Testis (tissue), 3 donors: ENCODE results near the gene SAMD11. TPM values are rescaled to one million over a fixed set of nuclear protein-coding genes. Genes with fewer than 3 reads are reported as not detected.

Source experiments
- DNase-seq: peaks from one replicate; pipeline ENCODE4 v3.0.0-alpha.2; 2019
- H3K27ac ChIP-seq, 2 donors: fragments of 200-600 bp; sonication (generic); one replicate each; pipeline ENCODE4 v1.5.1; 2019
- H3K27me3 ChIP-seq: fragments of 200-600 bp; sonication (generic); one replicate; pipeline ENCODE4 v1.5.1; 2019
- H3K36me3 ChIP-seq: fragments of 200-600 bp; sonication (generic); one replicate; pipeline ENCODE4 v1.5.1; 2017; ENCODE audit warnings: low read depth; ENCODE audit errors: missing control alignments
- H3K4me1 ChIP-seq: fragments of 200-600 bp; sonication (generic); one replicate; pipeline ENCODE4 v1.5.1; 2019
- H3K4me3 ChIP-seq, 2 donors: fragments of 200-600 bp; sonication (generic); one replicate each; pipeline ENCODE4 v1.5.1; 2017 to 2019
- H3K9me3 ChIP-seq: fragments of 200-600 bp; sonication (generic); one replicate; pipeline ENCODE4 v1.5.1; 2017
- POLR2A ChIP-seq: fragments of 450-650 bp; IDR thresholded peaks from one replicate; pipeline ENCODE4 v1.6.1; 2017; ENCODE audit warnings: antibody characterized with exemption, mild to moderate bottlenecking, moderate library complexity
- WGBS, 2 donors: methylation state at CpG; one replicate each; pipeline ENCODE4 v1.1.5; 2018; 5-methylcytosine and 5-hydroxymethylcytosine counted together
- intact Hi-C: fragments of 100-400 bp; cut with DNase I; formaldehyde crosslinking; loops from one replicate; pipeline ENCODE4 v1.15.1; 2023; ENCODE audit warnings: low total_unique reads
- polyA plus RNA-seq: library from polyadenylated mRNA; stranded (reverse); fragments of 350-450 nt; fragmentation: Illumina TruSeq; extraction: RNeasy Lipid Tissue Mini Kit (QIAGEN cat#74804); gene quantifications from one replicate; pipeline ENCODE4 v1.2.3, GENCODE V29; 2014; ENCODE audit warnings: low read depth, low replicate concordance; ENCODE audit not compliant: insufficient read depth
- total RNA-seq, 2 donors: library from RNA; depleted of rRNA; stranded (reverse); fragments of >200 nt; gene quantifications; one replicate each; pipeline ENCODE4 v1.2.3, GENCODE V29; 2016
- TF ChIP-seq, protein P1 (sequence below), 3 experiments: fragments of 450-650 bp in 2 of 3; fragments of 200-600 bp in 1 of 3; sonication (generic) in 1 of 3; IDR thresholded peaks; one replicate each; pipeline ENCODE4 v1.5.1; 2016 to 2019; ENCODE audit warnings: antibody characterized with exemption in 3 of 3, mild to moderate bottlenecking in 2 of 3, moderate library complexity in 1 of 3

The SAMD11 gene
- total and polyA plus RNA-seq, 3 donors from 2014 or later, result 7.9 to 47.2 (median 36.9) TPM

DNA sequence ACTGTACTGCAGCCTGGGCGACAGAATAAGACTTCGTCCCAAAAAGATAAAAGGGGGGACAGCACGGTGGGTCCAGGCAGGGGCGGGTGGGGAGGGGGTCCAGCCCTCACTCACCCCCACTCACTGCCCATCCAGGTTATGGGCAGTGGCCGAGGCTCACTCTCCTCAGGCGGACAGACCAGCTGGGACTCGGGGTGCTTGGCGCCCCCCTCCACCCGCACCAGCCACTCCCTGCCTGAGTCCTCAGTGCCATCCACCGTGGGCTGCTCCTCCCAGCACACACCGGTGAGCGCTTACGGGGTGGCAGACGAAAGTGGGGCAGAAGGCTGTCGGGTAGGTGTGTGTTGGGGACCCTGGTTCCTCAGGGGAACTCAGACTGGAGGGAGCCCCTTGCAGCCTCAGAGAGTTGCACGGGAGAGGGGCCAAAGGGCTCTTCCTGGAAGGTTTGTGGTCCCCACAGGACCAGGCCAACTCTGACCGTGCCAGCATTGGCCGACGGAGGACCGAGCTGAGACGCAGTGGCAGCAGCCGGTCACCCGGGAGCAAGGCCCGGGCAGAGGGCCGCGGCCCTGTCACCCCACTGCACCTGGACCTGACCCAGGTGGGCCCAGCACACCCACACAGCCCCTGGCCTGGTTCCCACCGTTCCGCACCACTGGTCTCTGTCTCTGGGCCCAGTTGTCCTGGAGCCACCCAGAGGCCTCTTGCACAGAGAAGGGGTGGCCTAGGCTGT, 49.2 kb downstream of the SAMD11 start:
- TF ChIP-seq POLR2A, result no peak
- TF ChIP-seq, protein P1, sequence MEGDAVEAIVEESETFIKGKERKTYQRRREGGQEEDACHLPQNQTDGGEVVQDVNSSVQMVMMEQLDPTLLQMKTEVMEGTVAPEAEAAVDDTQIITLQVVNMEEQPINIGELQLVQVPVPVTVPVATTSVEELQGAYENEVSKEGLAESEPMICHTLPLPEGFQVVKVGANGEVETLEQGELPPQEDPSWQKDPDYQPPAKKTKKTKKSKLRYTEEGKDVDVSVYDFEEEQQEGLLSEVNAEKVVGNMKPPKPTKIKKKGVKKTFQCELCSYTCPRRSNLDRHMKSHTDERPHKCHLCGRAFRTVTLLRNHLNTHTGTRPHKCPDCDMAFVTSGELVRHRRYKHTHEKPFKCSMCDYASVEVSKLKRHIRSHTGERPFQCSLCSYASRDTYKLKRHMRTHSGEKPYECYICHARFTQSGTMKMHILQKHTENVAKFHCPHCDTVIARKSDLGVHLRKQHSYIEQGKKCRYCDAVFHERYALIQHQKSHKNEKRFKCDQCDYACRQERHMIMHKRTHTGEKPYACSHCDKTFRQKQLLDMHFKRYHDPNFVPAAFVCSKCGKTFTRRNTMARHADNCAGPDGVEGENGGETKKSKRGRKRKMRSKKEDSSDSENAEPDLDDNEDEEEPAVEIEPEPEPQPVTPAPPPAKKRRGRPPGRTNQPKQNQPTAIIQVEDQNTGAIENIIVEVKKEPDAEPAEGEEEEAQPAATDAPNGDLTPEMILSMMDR (IDR thresholded peaks at IDR 0.05), result no peak
- no peaks in the 10 kb centered on the region for H3K9me3 ChIP-seq
- DNase-seq, result no peak
- no peaks in the 10 kb centered on the region for H3K27me3 ChIP-seq
- 77 to 85% methylated on average over 4 to 24 of the region's 28 CpGs for WGBS, 2 donors
- H3K27ac ChIP-seq, result no peak overlapping the region
- no peaks in the 10 kb centered on the region for H3K36me3 ChIP-seq
- intact Hi-C loops, result loop anchor here (10.0 kb wide), 1 partner anchor 68 kb away; no protein-coding TSS in a partner anchor
- H3K4me3 ChIP-seq, result no peak overlapping the region
- H3K4me1 ChIP-seq, result peaks cover 5% of the 10 kb centered on the region

DNA sequence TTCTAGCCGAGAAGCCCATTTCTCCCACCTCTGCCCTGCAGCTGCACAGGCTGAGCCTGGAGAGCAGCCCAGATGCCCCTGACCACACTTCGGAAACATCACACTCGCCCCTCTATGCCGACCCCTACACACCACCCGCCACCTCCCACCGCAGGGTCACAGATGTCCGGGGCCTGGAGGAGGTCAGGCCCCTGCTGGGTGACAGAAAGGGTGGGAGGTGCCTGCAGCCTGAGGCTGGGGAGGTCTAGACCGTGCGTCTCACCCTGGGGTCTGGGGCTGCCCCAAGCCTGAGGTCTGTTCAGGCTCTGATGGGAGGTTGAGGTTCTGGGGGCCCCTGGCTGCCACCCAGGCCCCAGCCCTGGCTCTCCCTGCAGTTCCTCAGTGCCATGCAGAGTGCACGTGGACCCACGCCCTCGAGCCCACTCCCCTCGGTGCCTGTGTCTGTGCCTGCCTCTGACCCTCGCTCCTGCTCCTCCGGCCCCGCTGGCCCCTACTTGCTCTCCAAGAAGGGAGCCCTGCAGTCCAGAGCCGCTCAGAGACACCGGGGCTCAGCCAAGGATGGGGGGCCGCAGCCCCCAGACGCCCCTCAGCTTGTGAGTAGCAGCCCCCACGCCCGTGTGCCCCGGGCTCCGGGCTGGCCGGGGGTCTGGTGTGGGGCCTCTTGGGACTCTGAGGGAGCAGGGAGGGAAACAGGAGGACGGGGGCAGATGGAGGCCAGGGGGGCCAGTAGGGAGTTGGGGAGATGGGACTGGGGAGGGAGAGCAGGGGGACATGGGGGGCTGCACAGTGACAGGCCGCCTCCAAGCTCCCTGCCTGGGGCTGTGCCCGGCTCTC, 50.0 kb downstream of the SAMD11 start:
- Histone ChIP-seq H3K9me3 (no peaks in the 10 kb centered on the region), H3K36me3 (no peaks in the 10 kb centered on the region), H3K4me1 (peaks cover 5% of the 10 kb centered on the region), H3K27me3 (no peaks in the 10 kb centered on the region), H3K27ac (no peak overlapping the region), H3K4me3 (no peak overlapping the region)
- WGBS, 2 donors, result 74 to 80% methylated on average over 11 to 27 of the region's 28 CpGs
- intact Hi-C loops, result loop anchor here (10.0 kb wide), 1 partner anchor 69 kb away; no protein-coding TSS in a partner anchor
- TF ChIP-seq POLR2A, result no peak
- TF ChIP-seq, protein P1 (IDR thresholded peaks at IDR 0.05), result no peak
- DNase-seq, result no peak

DNA sequence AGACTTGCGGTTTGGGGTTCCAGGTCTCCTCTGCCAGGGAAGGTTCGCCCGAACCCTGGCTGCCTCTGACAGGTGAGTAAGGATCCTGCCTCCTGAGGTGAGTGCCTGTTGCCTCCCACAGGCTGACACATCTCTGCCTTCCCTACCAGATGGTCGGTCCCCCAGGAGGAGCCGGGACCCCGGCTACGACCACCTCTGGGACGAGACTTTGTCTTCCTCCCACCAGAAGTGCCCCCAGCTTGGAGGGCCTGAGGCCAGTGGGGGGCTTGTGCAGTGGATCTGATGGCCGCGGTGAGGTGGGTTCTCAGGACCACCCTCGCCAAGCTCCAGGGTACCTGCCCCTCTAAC, 50.5 kb downstream of the SAMD11 start:
- H3K27ac ChIP-seq, result no peak overlapping the region
- TF ChIP-seq POLR2A, result no peak
- TF ChIP-seq, protein P1 (IDR thresholded peaks at IDR 0.05), result no peak
- DNase-seq, result no peak
- H3K4me1 ChIP-seq, result peaks cover 5% of the 10 kb centered on the region
- H3K9me3 ChIP-seq, result no peaks in the 10 kb centered on the region
- H3K4me3 ChIP-seq, result no peak overlapping the region
- no peaks in the 10 kb centered on the region for H3K27me3 ChIP-seq
- H3K36me3 ChIP-seq, result no peaks in the 10 kb centered on the region
- intact Hi-C loops, result loop anchor here (10.0 kb wide), 1 partner anchor 69 kb away; no protein-coding TSS in a partner anchor
- 79 to 84% methylated on average over 4 to 11 of the region's 11 CpGs for WGBS, 2 donors

- Histone ChIP-seq H3K36me3 (no peaks in the 10 kb centered on the region), H3K9me3 (no peaks in the 10 kb centered on the region), H3K4me3 (no peak overlapping the region), H3K27ac (no peak overlapping the region), H3K4me1 (peaks cover 5% of the 10 kb centered on the region), H3K27me3 (no peaks in the 10 kb centered on the region)
- DNase-seq, result no peak
- 70 to 78% methylated on average over 15 to 17 of the region's 17 CpGs for WGBS, 2 donors
- intact Hi-C loops, result loop anchor here (10.0 kb wide), 1 partner anchor 70 kb away; no protein-coding TSS in a partner anchor
- TF ChIP-seq, protein P1 (IDR thresholded peaks at IDR 0.05), result no peak
Observed at GRCh38 chr1:974687-975328, 51.1 kb downstream of the SAMD11 start.
